ENCODE results near the gene EIF2AK3.
A peak's percentile ranks its signal among the peaks of the same experiment; 100 is the strongest.
"Not testable (repeated sequence)": the region's sequence is repeated elsewhere in the genome, so short reads cannot be mapped to it uniquely, and the experiment has no call there.

EIF2AK3 gene

GRCh38 chr2:88554189-88554588 lies 73.1 kb downstream of the EIF2AK3 start:
- CTCF ChIA-PET = interaction anchor here (1.2 to 2.7 kb wide), 2 partner anchors 9 to 29 kb away, joined by 3 to 10 read pairs; no protein-coding TSS in a partner anchor
- no peak for DNase-seq (ENCODE audit: extremely low spot score)
- POLR2A ChIA-PET = no interaction called here
- peak; percentile 18 for TF ChIP-seq CTCF (IDR thresholded peaks at IDR 0.05; ENCODE audit: control extremely low read depth, extremely low read depth, low read depth, missing control alignments)

- CTCF ChIA-PET = no interaction called here
- POLR2A ChIA-PET = no interaction called here
Measured at GRCh38 chr2:88549616-88550292, 77.5 kb downstream of the EIF2AK3 start.

GRCh38 chr2:88546291-88546690 lies 81.0 kb downstream of the EIF2AK3 start:
- CTCF ChIA-PET = interaction anchor here (1.0 to 1.4 kb wide), 3 partner anchors 8 to 11 kb away, joined by 3 read pairs; no protein-coding TSS in a partner anchor
- not testable (repeated sequence) for DNase-seq (ENCODE audit: extremely low spot score)
- POLR2A ChIA-PET = interaction anchor here (0.5 kb wide), 1 partner anchor 1655 kb away, joined by 3 read pairs; no protein-coding TSS in a partner anchor

More at GRCh38 chr2:88549616-88550292, 77.5 kb downstream of the EIF2AK3 start:
- TF ChIP-seq CTCF (IDR thresholded peaks at IDR 0.05; ENCODE audit: control extremely low read depth, extremely low read depth, low read depth, missing control alignments) = no peak
- no peak for DNase-seq (ENCODE audit: extremely low spot score)

DNA sequence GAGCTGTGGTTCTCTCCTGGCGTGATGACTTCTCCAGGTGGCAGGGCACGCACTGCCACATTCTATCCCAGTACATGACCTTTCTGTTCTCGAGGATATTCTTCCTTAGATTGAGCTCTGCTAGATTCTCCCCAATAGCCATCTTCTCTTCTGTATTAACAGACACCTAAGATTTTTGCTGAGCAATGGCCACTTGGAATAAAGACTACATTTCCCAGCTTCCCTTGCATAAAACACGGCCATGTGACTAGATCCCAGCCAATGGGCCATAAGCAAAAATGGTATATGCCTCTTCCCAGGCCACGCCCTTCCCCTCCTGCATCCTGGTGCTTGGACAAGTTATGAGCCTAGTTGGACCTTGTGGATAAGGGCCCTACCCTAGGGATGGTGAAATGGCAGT lies 82.1 kb downstream of the EIF2AK3 start:
- CTCF ChIA-PET = interaction anchor here (2.4 kb wide), 1 partner anchor 10 kb away, joined by 10 read pairs; no protein-coding TSS in a partner anchor
- POLR2A ChIA-PET = no interaction called here
- no peak for DNase-seq (ENCODE audit: extremely low spot score)
- TF ChIP-seq CTCF (IDR thresholded peaks at IDR 0.05; ENCODE audit: control extremely low read depth, extremely low read depth, low read depth, missing control alignments) = no peak

GRCh38 chr2:88543541-88544057 lies 83.7 kb downstream of the EIF2AK3 start:
- TF ChIP-seq CTCF (IDR thresholded peaks at IDR 0.05; ENCODE audit: control extremely low read depth, extremely low read depth, low read depth, missing control alignments) = no peak
- no peak for DNase-seq (ENCODE audit: extremely low spot score)
- CTCF ChIA-PET = interaction anchor here (2.4 kb wide), 1 partner anchor 12 kb away, joined by 10 read pairs; no protein-coding TSS in a partner anchor
- POLR2A ChIA-PET = no interaction called here

- no peak for DNase-seq (ENCODE audit: extremely low spot score)
- no peak for TF ChIP-seq CTCF (IDR thresholded peaks at IDR 0.05; ENCODE audit: control extremely low read depth, extremely low read depth, low read depth, missing control alignments)
- ChIA-PET CTCF (no interaction called here), POLR2A (no interaction called here)
Measured at GRCh38 chr2:88542668-88543067, 84.6 kb downstream of the EIF2AK3 start.

DNA sequence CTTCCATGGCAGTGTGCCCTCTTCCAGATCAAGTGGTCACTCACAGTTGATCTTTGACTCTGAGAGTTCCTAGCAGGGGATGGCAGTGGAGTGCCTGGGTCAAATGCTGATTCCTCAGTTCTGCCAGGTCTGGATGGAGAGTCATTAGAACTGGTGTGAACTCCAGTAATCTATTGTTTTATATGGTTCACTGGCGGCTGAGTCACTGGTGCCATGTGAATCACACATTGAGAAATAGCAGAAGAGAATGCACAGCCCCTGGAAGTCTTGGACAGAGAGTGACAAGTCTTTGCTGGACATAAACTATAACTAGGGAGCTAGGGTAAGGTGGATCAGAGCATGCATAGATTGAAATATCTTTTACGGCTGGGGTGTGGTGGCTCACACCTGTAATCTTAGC lies 86.9 kb downstream of the EIF2AK3 start:
- no peak for TF ChIP-seq CTCF (IDR thresholded peaks at IDR 0.05; ENCODE audit: control extremely low read depth, extremely low read depth, low read depth, missing control alignments)
- ChIA-PET POLR2A (no interaction called here), CTCF (no interaction called here)
- no peak for DNase-seq (ENCODE audit: extremely low spot score)
